ENCODE data around the gene HIF1A.
"Not testable (repeated sequence)": the region's sequence is repeated elsewhere in the genome, so short reads cannot be mapped to it uniquely, and the experiment has no call there.

The HIF1A gene

DNA sequence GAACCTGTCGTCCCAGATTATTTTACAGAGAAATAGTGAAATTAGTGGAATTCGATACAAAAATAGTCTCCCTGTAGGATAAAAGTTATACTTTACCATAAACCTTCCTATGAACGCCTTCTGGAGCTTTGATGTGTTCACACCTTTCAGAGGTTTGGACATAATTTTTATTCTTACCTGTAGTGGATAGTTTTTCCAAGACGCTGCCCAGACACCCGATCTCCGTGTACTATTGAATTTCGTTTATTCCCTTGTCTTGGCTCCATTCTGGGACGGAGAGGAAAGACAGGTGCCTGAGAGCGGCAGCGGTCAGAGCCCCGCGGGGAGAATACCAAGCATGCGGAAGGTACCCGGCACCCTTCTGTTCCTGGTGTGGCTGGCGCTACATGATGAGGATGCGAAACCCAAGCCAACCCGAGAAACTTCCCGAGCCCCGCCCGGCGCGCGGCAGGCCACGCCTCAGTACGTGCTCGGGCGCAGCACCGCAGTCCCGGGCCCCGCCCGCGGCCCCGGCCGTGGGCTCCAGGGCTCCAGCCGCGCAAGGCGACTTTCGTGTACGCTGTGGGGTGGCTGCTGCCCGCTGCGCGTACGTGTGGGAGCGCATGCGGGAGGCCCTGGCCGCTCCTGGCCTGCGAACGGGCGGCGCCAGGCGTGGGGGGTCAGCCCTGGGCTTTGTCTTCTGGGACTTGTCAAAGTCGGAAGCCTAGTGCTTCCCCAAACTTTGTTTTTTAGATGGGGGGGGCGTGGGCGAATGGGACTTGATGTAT lies 55.6 kb downstream of the HIF1A start:
- DNase-seq = no peak

DNA sequence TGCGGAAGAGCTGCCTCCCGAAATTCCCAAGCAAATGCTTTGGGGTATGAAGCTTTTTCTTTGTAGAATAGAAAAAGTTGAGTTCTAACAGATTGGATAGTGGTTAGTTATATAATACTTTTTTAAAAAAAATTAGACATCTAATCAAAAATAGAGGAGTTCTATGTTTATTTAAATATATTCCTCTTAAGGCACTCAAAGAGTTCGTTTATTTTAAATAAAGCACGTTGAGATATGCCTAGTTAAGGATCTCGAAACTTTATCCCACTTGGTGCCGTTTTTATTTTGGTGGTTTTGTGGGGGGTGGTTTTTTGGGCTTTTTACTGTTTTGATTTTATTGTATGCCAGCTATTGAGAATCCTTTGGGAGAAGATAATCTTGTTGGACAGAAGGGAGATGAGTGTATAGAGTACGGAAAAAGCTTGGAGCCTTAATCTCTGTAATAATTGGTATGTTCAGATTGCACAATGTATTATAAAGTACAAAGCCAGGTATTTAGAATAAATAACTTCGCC lies 56.2 kb downstream of the HIF1A start:
- no peak for DNase-seq

DNA sequence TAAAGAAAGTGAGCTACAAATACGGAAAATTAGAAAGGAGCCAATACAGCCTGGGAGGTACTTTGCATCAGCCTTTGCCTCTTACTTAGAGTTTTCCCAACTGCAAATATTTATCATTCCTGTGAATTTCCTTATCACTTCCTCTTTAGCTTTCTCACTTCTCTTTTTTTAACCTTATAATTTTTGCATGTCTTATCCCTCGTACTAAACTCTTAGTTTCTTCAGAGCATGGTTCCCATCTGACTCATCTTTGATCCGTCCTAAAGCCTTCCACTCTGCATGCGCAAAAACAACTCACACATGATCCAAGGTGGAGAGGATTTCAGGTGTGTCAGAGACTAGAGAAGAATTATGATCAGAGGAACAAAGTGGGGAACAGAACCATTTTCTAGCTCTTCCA lies 57.3 kb downstream of the HIF1A start:
- DNase-seq = no peak

DNA sequence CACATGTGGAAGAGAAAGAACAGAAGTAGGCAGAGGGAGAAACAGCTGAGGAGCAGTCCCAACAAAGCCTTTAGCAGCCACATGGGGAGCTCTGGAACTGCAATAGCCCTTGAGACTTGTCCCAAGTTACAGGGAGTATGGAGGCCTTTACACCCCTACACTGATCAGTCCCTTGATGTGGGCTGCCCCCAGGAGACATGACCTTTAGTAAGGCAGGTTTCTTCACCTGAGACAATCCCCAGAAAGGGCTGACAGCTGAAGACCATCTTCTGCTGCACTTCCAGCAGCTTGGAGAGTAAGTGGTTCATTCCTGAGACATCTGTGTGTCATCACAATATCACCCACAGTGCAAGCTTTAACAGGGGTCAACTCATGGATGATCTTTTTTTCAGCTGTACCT lies 58.3 kb downstream of the HIF1A start:
- DNase-seq = no peak

DNA sequence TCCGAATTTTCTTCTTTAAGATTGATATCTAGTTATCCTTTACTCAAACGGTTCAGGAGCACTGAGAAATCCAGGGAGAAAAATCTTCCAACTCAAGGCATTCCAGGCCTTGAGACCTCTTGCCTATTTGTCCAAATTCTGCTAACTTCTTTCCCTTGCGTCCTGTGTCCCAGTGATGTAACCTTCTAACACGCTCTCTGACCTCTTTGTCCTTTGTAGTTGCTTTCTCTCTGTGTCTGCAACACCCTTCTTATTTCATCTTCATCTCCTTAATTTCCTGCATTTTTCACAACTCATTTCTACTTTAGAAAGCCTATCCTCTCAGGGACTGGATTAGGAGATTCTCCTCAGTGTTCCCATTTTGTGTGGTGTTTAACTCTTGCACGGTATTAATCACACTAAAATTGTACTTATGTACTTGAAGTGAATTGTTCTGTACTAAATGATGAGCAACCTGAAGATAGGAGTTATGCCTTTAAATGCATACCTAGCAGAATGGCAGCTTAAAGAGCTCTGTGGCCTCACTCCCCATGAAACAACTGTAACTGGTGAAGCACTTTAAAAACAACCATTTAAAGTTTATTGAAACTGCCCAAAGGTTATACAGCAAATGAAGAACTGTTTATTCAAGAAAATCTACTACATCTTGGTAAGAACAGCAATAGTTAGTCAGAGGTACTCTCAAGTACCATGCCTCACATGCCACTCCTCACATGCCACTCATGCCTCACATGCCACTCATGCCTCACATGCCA lies 59.5 kb downstream of the HIF1A start:
- DNase-seq = no peak

DNA sequence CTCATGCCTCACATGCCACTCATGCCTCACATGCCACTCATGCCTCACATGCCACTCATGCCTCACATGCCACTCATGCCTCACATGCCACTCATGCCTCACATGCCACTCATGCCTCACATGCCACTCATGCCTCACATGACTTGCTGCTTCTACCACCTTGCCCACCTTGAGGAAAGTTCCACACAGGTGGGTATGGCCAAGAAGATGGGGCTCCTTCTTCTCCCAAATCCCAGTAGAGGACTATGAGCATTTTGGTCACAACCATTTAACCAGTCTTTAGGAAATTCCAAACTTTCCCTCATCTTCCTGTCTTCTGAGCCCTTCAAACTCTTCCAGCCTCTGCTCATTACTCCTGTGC lies 60.0 kb downstream of the HIF1A start:
- DNase-seq = not testable (repeated sequence)

DNA sequence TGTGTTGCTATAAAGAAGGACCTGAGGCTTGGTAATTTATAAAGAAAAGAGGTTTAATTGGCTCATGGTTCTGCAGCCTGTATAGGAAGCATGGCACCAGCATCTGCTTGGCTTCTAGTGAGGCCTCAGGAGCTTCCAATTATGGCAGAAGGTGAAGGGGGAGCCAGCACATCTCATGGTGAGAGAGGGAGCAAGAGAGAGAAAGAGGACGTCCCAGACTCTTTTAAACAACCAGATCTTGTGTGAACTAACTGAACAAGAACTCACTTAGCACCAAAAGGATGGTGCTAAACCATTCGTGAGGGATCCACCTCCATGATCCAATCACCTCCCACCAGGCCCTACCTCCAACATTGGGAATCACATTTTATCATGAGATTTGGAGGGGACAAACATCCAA lies 60.8 kb downstream of the HIF1A start:
- DNase-seq = no peak

DNA sequence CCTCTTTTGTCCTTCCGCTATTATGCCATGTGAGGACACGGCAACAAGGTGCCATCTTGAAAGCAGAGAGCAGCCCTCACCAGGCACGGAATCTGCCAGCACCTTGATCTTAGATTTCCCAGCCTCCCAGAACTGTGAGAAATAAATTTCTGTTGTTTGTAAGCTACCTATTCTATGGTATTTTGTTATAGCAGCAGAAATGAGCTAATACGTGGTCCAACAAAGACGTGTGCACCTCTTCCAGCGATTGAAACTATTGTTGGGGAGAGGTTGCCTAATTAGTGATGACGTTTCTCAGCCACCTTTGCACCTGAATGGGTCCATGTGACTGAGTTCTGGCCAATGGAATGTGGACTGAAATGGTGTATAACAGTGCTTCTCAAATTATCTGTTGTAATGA lies 64.6 kb downstream of the HIF1A start:
- DNase-seq = no peak

DNA sequence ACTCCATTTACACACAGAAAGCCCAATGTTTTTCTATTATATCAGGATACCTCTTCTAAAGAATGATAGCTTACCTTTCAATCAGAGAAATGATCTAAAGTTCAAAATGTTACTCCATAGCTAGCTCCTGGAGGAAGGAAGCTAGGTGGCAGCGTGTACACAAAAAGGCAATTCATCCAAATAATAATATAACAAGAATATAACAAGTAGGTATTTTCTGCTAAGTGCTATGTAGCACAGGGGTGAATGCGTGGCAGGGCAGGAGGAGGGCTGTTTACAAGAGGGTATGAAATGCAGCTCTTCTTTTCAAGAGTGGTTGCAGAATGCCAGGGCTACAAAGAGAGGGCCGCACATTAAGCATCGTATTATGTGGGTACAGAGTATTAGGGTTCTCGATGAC lies 66.2 kb downstream of the HIF1A start:
- no peak for DNase-seq

DNA sequence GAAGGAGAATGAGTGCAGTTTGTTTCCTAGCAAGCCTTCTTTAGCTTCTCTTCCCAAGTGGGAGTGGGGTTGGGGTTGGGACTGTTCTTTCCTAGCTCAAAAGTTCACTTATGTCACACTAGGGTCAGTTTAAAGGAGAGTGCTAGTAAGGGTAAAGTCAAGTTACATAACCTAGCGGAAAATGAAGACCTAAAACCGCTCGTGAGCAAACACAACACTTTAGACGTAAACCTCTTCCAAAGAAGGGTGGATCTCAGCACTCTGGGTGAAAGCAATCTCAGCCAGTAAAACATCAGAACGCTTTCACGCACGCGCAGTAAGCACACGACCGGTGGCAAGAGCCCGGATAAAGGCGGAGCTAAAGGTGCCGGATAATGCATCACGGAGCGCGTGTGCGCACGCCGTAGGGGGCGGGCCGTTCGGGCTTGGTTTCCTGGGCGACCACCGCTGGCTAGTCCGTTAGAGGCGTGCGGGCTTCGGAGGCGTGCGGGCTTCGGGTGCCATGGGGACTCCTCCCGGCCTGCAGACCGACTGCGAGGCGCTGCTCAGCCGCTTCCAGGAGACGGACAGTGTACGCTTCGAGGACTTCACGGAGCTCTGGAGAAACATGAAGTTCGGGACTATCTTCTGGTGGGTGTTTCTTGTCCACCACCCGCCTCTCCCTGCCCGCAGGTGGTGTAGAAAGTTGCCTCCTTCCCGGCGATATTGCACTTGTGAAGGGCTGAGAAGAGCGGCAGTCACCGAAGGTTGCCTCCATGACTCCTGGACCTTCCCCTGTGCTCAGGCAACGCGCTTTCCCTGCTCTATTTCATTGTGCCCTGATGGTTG lies 66.9 kb downstream of the HIF1A start, which contains the start of gene SNAPC1:
TSS of gene SNAPC1 (plus strand) at position 462 of the 828 bp plus-strand sequence. CDS start at position 503, 41 bp downstream.
- DNase-seq = peak; percentile 99

DNA sequence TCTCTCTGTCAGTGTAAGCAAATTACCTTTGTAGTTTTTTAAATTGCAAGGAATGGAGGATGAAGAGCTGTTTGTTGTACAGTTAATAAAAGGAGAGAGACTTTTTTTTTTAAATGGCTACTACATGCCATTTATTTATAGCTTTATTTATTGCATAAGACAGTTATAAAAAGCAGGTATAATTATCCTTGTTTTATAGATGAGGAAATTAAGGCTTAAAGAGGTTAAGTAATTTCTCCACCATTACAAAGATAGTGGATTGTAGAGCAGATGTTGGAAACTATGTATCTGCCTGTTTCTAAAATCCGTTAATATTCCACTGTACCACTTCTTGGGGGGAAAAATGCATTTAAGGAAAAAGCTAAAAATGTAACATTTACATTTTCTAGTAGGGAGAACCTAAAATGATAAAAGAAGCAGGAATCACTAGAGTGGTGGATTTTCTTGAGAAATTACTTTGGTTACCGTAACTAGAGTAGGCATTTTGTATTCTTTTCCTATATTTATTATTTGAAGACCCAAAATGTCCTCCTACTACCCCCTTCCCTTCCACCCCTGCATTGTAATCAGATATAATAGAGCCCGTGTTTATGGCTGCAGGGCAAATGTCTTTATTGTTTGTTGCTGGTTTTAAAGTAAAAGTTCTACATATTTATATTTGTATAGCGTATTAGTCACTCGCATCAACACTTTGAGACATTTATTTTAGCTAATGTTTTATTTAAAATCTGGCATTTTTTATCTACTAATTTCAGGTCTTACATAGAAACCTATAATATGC lies 69.2 kb downstream of the HIF1A start:
- no peak for DNase-seq

DNA sequence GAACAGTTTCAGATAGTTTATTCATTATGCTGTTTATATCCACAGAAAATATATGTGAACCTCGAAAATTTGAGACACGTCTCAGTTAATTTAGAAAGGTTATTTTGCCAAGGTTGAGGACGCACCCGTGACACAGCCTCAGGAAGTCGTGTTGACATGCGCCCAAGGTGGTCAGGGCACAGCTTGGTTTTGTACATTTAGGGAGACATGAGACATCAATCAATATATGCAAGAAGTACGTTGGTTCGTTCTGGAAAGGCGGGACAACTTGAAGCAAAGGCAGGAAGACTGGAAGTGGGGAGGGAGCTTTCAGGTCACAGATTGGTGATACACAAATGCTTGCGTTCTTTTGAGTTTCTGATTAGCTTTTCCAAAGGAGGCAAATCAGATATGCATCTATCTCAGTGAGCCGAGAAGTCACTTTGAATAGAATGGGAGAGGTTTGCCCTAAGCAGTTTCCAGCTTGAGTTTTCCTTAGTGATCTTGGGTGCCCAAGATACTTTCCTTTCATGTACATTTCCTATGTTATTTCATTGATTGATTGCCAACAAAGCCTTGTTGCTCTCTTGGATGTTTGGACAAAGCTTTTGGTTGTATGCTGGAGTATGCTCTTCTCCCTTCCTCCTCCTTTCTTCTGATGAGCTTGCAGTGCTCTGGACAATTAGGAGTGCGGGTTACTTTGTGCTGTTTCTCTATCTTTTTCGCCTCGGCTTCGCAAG lies 70.1 kb downstream of the HIF1A start:
- DNase-seq = no peak

DNA sequence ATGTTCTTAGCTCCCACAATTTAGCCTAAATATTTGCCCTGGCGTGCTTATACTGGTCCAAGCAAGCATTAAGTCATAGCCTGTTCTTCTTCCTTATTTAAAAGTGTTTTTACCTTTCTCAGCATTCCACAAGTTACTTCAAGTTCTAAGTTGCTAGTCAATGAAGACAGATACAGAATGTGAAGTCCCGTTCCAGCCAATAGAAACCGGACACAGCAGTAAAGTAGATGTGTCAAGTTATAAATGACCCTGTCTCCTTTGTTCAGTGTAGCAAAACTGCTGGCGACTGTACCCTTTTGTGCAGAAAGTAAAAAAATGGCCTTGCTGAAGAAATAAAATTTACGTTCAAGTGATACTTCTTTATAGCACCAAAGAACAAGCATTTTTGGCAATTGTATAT lies 70.8 kb downstream of the HIF1A start:
- no peak for DNase-seq

DNA sequence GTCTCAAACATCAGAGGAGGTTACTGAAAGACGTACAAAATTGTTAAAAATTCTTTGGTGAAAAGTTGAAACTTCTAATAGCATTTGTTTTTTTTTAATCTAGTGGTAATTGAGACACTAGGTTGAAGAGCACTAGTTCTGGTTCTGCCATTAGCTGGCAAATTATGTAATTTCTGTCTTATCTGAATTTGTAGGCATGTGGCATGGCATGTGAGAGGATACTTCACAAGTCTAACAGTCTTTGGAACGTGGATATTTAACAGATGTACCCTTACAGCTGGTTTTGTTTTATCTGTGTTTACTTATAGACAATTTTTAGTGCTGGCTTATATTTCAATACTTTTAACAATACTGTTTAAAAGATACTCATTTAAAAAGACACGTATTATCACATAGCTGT lies 72.9 kb downstream of the HIF1A start:
- DNase-seq = no peak

DNA sequence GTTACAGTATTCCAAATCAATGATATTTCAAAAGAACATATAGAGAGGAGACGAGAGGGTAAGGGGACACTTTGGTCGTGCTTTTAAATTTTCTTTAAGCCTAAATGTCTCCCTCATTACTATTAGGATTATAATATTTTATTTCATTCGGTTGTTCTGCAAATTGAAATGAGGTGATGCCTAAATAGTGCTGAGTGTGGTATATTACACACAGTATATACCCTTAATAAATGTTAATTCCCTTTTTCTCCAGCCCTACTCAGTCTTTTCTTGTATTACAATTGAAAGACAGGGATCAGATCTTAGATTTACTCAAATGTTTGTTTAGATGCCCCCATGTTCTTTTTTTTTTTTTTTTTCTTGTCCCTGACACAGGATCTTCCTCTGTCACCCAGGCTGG lies 74.6 kb downstream of the HIF1A start:
- no peak for DNase-seq

DNA sequence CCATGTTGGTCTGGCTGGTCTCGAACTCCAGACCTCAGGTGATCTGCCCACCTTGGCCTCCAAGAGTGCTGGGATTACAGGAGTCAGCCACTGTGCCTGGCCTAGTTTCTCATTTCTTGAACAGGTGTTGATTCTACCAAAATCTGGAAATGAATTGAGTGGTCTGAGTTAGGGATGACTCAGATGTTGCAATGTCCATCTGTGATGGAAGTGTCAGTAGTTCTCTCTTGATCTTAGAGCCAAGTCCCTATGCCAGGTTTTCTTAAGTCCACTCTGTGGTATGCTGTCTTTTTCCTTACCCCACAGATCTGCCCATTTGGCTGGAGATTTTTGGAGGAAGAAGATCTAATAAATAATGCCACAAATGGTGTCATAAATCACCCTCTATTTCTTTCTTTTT lies 79.5 kb downstream of the HIF1A start:
- no peak for DNase-seq

DNA sequence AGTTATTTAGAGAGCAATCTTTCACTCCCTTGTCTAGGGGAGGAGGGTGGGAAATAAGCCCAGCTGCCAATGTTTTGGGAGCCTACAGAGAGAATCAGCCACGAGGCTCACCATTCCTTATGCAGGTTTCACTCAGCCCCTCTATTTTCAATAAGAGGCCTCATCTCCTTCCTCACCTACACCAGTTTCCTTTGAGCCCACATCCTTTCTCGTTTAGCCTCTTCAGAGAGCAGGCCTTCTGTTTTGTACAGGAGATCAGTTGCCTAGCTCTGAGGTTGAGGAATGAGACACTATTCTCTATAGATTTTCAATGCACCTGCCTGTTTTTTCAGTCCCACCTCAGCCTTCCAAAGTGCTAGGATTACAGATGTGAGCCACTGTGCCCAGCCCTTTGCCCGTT lies 84.8 kb downstream of the HIF1A start:
- no peak for DNase-seq

DNA sequence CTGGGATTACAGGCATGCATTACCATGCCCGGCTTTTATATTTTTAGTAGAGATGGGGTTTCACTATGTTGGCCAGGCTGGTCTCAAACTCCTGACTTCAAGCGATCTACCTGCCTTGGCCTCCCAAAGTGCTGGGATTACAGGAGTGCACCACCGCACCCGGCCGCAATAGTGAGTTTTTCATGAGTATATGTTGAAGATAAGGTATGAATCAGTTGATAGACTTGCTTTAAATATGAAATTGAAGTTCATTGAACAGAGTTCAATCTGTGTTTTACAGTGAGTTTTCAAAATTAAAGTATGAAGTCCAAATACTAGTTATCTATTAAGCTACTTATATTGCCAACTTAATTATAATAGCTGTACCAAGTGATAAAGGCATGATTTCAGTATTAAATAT lies 102.0 kb downstream of the HIF1A start:
- no peak for DNase-seq

Data from NCI-H1092 (cell line).